H1 (cell line): Measurements from ENCODE around the gene COMMD1. TPM values are rescaled to one million over a fixed set of nuclear protein-coding genes. Genes with fewer than 3 reads are reported as not detected.
A peak's percentile ranks its signal among the peaks of the same experiment; 100 is the strongest.

Source experiments
- CTCF ChIA-PET: fragments of 300-600 bp; sonication (Branson Sonifier 250); formaldehyde crosslinking; loops from one replicate; lab custom pipeline; 2021; ENCODE audit not compliant: partially characterized antibody; lab: Charles Lee
- POLR2A ChIA-PET: fragments of 300-600 bp; sonication (Branson Sonifier 250); formaldehyde crosslinking; loops from one replicate; lab custom pipeline; 2021; ENCODE audit warnings: inconsistent platforms; ENCODE audit not compliant: partially characterized antibody; lab: Charles Lee
- DNase-seq, 2 experiments: peaks; one replicate each; pipeline versions ENCODE4 v3.0.0 to v3.0.0-alpha.2; 2010 to 2022; ENCODE audit warnings: low spot score in 2 of 2, low read depth in 1 of 2, mixed read lengths in 1 of 2
- FAIRE-seq: peaks from 2 replicates; lab custom pipeline; 2011; peaks lifted over from hg19 to GRCh38; lab: Jason Lieb, UNC
- H2AFZ ChIP-seq: 2 replicates; pipeline ENCODE4 v1.8.1; 2012; ENCODE audit warnings: low read length, inconsistent platforms
- H2AK5ac ChIP-seq: 2 replicates; pipeline ENCODE4 v1.6.1; 2013; ENCODE audit warnings: low read depth, low read length
- H2BK120ac ChIP-seq: replicated peaks from 2 replicates; pipeline ENCODE3; 2013; ENCODE audit warnings: low read depth, low read length, inconsistent platforms
- H2BK12ac ChIP-seq: 2 replicates; pipeline ENCODE4 v1.6.1; 2013; ENCODE audit warnings: low read depth, low read length
- H2BK15ac ChIP-seq: 2 replicates; pipeline ENCODE4 v1.6.1; 2013; ENCODE audit warnings: low read length
- H2BK20ac ChIP-seq: 2 replicates; pipeline ENCODE4 v1.6.1; 2013; ENCODE audit warnings: low read length
- H2BK5ac ChIP-seq: 2 replicates; pipeline ENCODE4 v1.6.1; 2013; ENCODE audit warnings: low read depth, low read length
- H3K14ac ChIP-seq: 2 replicates; pipeline ENCODE4 v1.6.1; 2013; ENCODE audit warnings: inconsistent platforms; ENCODE audit not compliant: insufficient read length
- H3K18ac ChIP-seq: 2 replicates; pipeline ENCODE4 v1.6.1; 2013; ENCODE audit warnings: low read length; ENCODE audit errors: extremely low read depth
- H3K23ac ChIP-seq: 2 replicates; pipeline ENCODE4 v1.6.1; 2013; ENCODE audit warnings: inconsistent platforms; ENCODE audit not compliant: insufficient read length
- H3K23me2 ChIP-seq: 2 replicates; pipeline ENCODE4 v1.6.1; 2013; ENCODE audit warnings: low read depth, low read length
- H3K27ac ChIP-seq: 2 replicates; pipeline ENCODE4 v1.6.1; 2011; ENCODE audit warnings: low read depth, low read length, inconsistent platforms
- H3K27me3 ChIP-seq, 4 experiments: replicated peaks in 1 of 4; 1 replicate in 1 of 4; 2 replicates in 3 of 4; pipeline versions ENCODE4 v1.6.1 to v1.8.1; 2011 to 2013; ENCODE audit warnings: low read length in 3 of 4, mild to moderate bottlenecking in 3 of 4, inconsistent platforms in 2 of 4, mixed read lengths in 2 of 4, moderate library complexity in 1 of 4; ENCODE audit not compliant: control insufficient read depth in 3 of 4, insufficient read depth in 3 of 4; ENCODE audit errors: extremely low read depth in 1 of 4
- H3K36me3 ChIP-seq, 4 experiments: 2 replicates each; pipeline versions ENCODE4 v1.6.1 to v1.8.1; 2011 to 2013; ENCODE audit warnings: mild to moderate bottlenecking in 4 of 4, low read length in 3 of 4, moderate library complexity in 2 of 4, control low read depth in 1 of 4, inconsistent platforms in 1 of 4; ENCODE audit not compliant: insufficient read depth in 4 of 4, control insufficient read depth in 2 of 4
- H3K4ac ChIP-seq: replicated peaks from 2 replicates; pipeline ENCODE3; 2013; ENCODE audit warnings: low read length, low read depth, mixed read lengths, inconsistent platforms; ENCODE audit not compliant: insufficient read length
- H3K4me1 ChIP-seq, 4 experiments: replicated peaks in 1 of 4; 1 replicate in 1 of 4; 2 replicates in 3 of 4; pipeline versions ENCODE4 v1.6.1 to v1.8.1; 2011 to 2013; ENCODE audit warnings: low read length in 3 of 4, inconsistent platforms in 2 of 4, mixed read lengths in 1 of 4; ENCODE audit not compliant: insufficient read depth in 4 of 4, control insufficient read depth in 3 of 4
- H3K4me2 ChIP-seq, 2 experiments: 2 replicates each; pipeline versions ENCODE4 v1.6.1 to v1.8.1; 2011 to 2013; ENCODE audit warnings: low read depth in 2 of 2, low read length in 2 of 2, control low read depth in 1 of 2, inconsistent platforms in 1 of 2, mild to moderate bottlenecking in 1 of 2; ENCODE audit not compliant: insufficient read depth in 1 of 2
- H3K4me3 ChIP-seq, 4 experiments: fragments of 200-600, 300-600 bp in 1 of 4; sonication (generic), shearing (Covaris generic), sonication (Bioruptor Twin) in 1 of 4; 2 replicates each; pipeline versions ENCODE4 v1.5.1 to v1.8.1; 2011 to 2016; ENCODE audit warnings: low read length in 4 of 4, low read depth in 3 of 4, control low read depth in 2 of 4, inconsistent platforms in 2 of 4, mild to moderate bottlenecking in 2 of 4, mixed read lengths in 1 of 4, moderate library complexity in 1 of 4; ENCODE audit not compliant: insufficient read depth in 2 of 4; ENCODE audit errors: extremely low read depth in 1 of 4
- H3K56ac ChIP-seq: replicated peaks from 2 replicates; pipeline ENCODE3; 2013; ENCODE audit warnings: low read depth, mild to moderate bottlenecking, mixed read lengths, low read length, inconsistent platforms; ENCODE audit not compliant: insufficient read length
- H3K79me1 ChIP-seq: 2 replicates; pipeline ENCODE4 v1.6.1; 2013; ENCODE audit warnings: low read depth, low read length, control low read depth
- H3K79me2 ChIP-seq, 2 experiments: 2 replicates each; pipeline versions ENCODE4 v1.6.1 to v1.8.1; 2012 to 2013; ENCODE audit warnings: low read length in 2 of 2, mild to moderate bottlenecking in 2 of 2, inconsistent platforms in 1 of 2; ENCODE audit not compliant: insufficient read depth in 2 of 2, control insufficient read depth in 1 of 2
- H3K9ac ChIP-seq, 4 experiments: replicated peaks in 1 of 4; 1 replicate in 1 of 4; 2 replicates in 3 of 4; pipeline versions ENCODE4 v1.6.1 to v1.8.1; 2011 to 2013; ENCODE audit warnings: low read depth in 3 of 4, low read length in 3 of 4, control low read depth in 2 of 4, mild to moderate bottlenecking in 2 of 4, moderate library complexity in 2 of 4, inconsistent platforms in 1 of 4; ENCODE audit errors: extremely low read depth in 1 of 4
- H3K9me3 ChIP-seq, 2 experiments: 2 replicates each; pipeline versions ENCODE4 v1.6.1 to v1.8.1; 2012 to 2013; ENCODE audit warnings: mild to moderate bottlenecking in 2 of 2, moderate library complexity in 2 of 2, control low read depth in 1 of 2, inconsistent platforms in 1 of 2, low read depth in 1 of 2, low read length in 1 of 2, mixed read lengths in 1 of 2; ENCODE audit not compliant: insufficient read depth in 2 of 2
- H4K20me1 ChIP-seq, 2 experiments: replicated peaks in 1 of 2; 2 replicates each; pipeline versions ENCODE3 to v1.8.1; 2011 to 2013; ENCODE audit warnings: inconsistent platforms in 2 of 2, low read length in 2 of 2, mild to moderate bottlenecking in 1 of 2; ENCODE audit not compliant: insufficient read depth in 2 of 2, control insufficient read depth in 1 of 2
- H4K5ac ChIP-seq: 2 replicates; pipeline ENCODE4 v1.6.1; 2013; ENCODE audit warnings: low read length, low read depth, mixed read lengths, inconsistent platforms; ENCODE audit not compliant: insufficient read length
- H4K8ac ChIP-seq: 2 replicates; pipeline ENCODE4 v1.8.0; 2013; ENCODE audit warnings: mild to moderate bottlenecking, moderate library complexity, low read length, inconsistent platforms; ENCODE audit not compliant: insufficient read depth; ENCODE audit errors: extremely low read depth
- H4K91ac ChIP-seq: replicated peaks from 2 replicates; pipeline ENCODE3; 2013; ENCODE audit warnings: low read length, mixed read lengths, inconsistent platforms; ENCODE audit not compliant: insufficient read length
- POLR2A ChIP-seq, 2 experiments: IDR thresholded peaks; 1 replicate in 1 of 2; 2 replicates in 1 of 2; pipeline ENCODE4 v1.6.1; 2011; ENCODE audit warnings: low read depth in 2 of 2, low read length in 2 of 2, mild to moderate bottlenecking in 2 of 2; ENCODE audit errors: control extremely low read depth in 1 of 2
- TEAD4 ChIP-seq: IDR thresholded peaks from 2 replicates; pipeline ENCODE4 v1.6.1; 2012; ENCODE audit warnings: low read depth, low read length, inconsistent platforms, mixed read lengths
- WGBS, 2 experiments: shearing (Covaris generic) in 1 of 2; methylation state at CpG; one replicate each; pipeline versions ENCODE4 v1.1.6 to v1.1.7; 2013 to 2015; ENCODE audit warnings: low lambda C conversion rate in 2 of 2, mixed read lengths in 2 of 2, inconsistent platforms in 1 of 2, low coverage in 1 of 2, missing lambda C conversion rate in 1 of 2; ENCODE audit not compliant: insufficient replicate concordance in 2 of 2, insufficient coverage in 1 of 2, insufficient read length in 1 of 2; ENCODE audit errors: extremely low coverage in 1 of 2, missing lambda C conversion rate in 1 of 2; 5-methylcytosine and 5-hydroxymethylcytosine counted together
- polyA plus RNA-seq, 7 experiments: library from polyadenylated mRNA; depleted of rRNA in 3 of 7; stranded (reverse) in 5 of 7; unstranded in 2 of 7; fragments of >200 nt in 5 of 7; fragments of 200-250 nt in 2 of 7; gene quantifications; 1 replicate in 5 of 7; 2 replicates in 1 of 7; 4 replicates in 1 of 7; pipeline versions ENCODE4 v1.2.1 to v1.2.3, GENCODE V29; 2011 to 2013; ENCODE audit warnings: missing spikeins in 2 of 7, mixed read lengths in 2 of 7
- total RNA-seq: library from RNA; stranded (reverse); fragmentation: NEBNext Ultra II Directional; extraction: Animal tissue kit (Norgen Biotek cat#: 25700); gene quantifications from 2 replicates; pipeline ENCODE4 v1.2.1, GENCODE V29; 2021

COMMD1 gene
- total and polyA plus RNA-seq, 2 of the 8 experiments (the other 6 are each of a cell fraction or from before 2014, with no cell fraction given), result 23.5 to 28.3 TPM

DNA sequence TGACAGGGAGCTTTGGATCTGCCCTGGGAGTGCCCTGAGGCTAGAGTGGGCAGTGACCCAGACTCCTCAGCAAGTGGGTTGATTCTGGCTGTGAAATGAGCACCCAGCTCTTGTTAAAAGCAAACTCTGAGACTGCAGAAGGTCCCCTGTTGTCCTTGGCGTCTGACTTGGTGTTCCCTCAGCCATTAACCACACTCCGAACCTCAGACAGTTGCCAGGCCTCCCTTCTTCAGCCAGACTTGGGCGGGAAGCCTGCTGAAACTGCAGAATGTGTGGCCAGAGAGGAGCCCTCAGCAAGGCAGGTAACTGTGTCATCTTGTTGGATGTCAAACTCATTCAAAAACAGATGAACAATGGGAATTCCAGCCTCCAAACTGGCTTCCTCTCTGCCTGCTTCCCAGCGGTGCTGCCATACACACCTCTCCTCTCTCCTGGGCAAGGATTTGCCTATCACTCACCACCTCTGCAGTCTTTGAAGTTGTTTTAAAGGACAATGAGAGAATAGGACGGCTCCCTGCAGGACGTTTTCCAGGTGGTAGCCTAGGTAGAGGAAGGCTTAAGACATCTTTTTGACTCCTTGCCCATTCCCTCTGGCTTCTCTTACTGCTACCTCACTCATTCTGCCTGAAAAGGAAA is 251.5 kb downstream of the COMMD1 start:
- H3K79me2 ChIP-seq, result no peaks in the 10 kb centered on the region
- no peak overlapping the region for H3K4me3 ChIP-seq
- H3K4me2 ChIP-seq, result peak overlapping the region in 1 of 2 experiments; percentile 18; a peak in 1 of 4 replicates
- H2BK120ac ChIP-seq, result peak overlapping the region; percentile 17
- no peak overlapping the region for H3K9ac ChIP-seq
- WGBS, 2 experiments, result 48% methylated on average over 6 of the region's 6 CpGs; no CpG with 5 or more reads in 1 of the 2 experiments
- H2AK5ac ChIP-seq, result no peak overlapping the region
- TF ChIP-seq TEAD4 (peak; percentile 33; the same call in 1 of the 2 replicates), POLR2A (IDR thresholded peaks at IDR 0.05; ENCODE audit: control extremely low read depth in 1 of 2, low read depth in 2 of 2, low read length in 2 of 2) (no peak)
- H3K9me3 ChIP-seq, result peaks cover 2 to 7% of the 10 kb centered on the region in 2 experiments; a peak in 2 of 4 replicates
- no peak overlapping the region for H3K18ac ChIP-seq
- ChIA-PET CTCF (interaction anchor here (0.7 to 1.7 kb wide), 4 partner anchors 8 to 163 kb away, joined by 3 to 4 read pairs (median 3); no protein-coding TSS in a partner anchor), POLR2A (no interaction called here)
- no peaks in the 10 kb centered on the region for H3K27me3 ChIP-seq
- H4K8ac ChIP-seq, result no peak overlapping the region
- H2AFZ ChIP-seq, result peak overlapping the region; percentile 6
- no peak overlapping the region for H3K23ac ChIP-seq
- H3K23me2 ChIP-seq, result no peaks in the 10 kb centered on the region
- H3K4ac ChIP-seq, result no peak overlapping the region
- H3K36me3 ChIP-seq, result no peaks in the 10 kb centered on the region
- DNase-seq (no peak), FAIRE-seq (no peak)
- peaks cover 3 to 13% (median 8%) of the 10 kb centered on the region in 4 experiments for H3K4me1 ChIP-seq
- no peak overlapping the region for H4K5ac ChIP-seq
- no peaks in the 10 kb centered on the region for H3K79me1 ChIP-seq
- no peak overlapping the region for H3K56ac ChIP-seq
- H2BK15ac ChIP-seq, result no peak overlapping the region
- no peak overlapping the region for H3K14ac ChIP-seq
- no peak overlapping the region for H4K91ac ChIP-seq
- no peaks in the 10 kb centered on the region for H4K20me1 ChIP-seq
- H2BK20ac ChIP-seq, result 0 out of 2 replicates have a peak overlapping the region, but pooled peaks have one; percentile 87
- peak overlapping the region; percentile 46 for H2BK5ac ChIP-seq
- H2BK12ac ChIP-seq, result no peak overlapping the region
- H3K27ac ChIP-seq, result no peak overlapping the region
